Measurements from ENCODE around the gene KTN1.

KTN1 gene

GRCh38 chr14:55667801-55668200 lies 87.8 kb downstream of the KTN1 start:
- no peak for DNase-seq (ENCODE audit: low read depth)

GRCh38 chr14:55671641-55672040 lies 91.6 kb downstream of the KTN1 start:
- no peak for DNase-seq (ENCODE audit: low read depth)

GRCh38 chr14:55673048-55673447 lies 93.0 kb downstream of the KTN1 start:
- DNase-seq (ENCODE audit: low read depth), result no peak

GRCh38 chr14:55681096-55681495 lies 101.1 kb downstream of the KTN1 start:
- DNase-seq (ENCODE audit: low read depth), result no peak

- DNase-seq (ENCODE audit: low read depth), result no peak
Measured at GRCh38 chr14:55684956-55685584, 105.1 kb downstream of the KTN1 start.

- no peak for DNase-seq (ENCODE audit: low read depth)
Measured at GRCh38 chr14:55686713-55687112, 106.7 kb downstream of the KTN1 start.

- no peak for DNase-seq (ENCODE audit: low read depth)
Measured at GRCh38 chr14:55688566-55688965, 108.6 kb downstream of the KTN1 start.

- no peak for DNase-seq (ENCODE audit: low read depth)
Measured at GRCh38 chr14:55689981-55690871, 110.2 kb downstream of the KTN1 start.

- no peak for DNase-seq (ENCODE audit: low read depth)
Measured at GRCh38 chr14:55691659-55692058, 111.7 kb downstream of the KTN1 start.

GRCh38 chr14:55693904-55694303 lies 113.9 kb downstream of the KTN1 start:
- DNase-seq (ENCODE audit: low read depth), result no peak

GRCh38 chr14:55697414-55697861 lies 117.4 kb downstream of the KTN1 start:
- no peak for DNase-seq (ENCODE audit: low read depth)

GRCh38 chr14:55698051-55698450 lies 118.0 kb downstream of the KTN1 start:
- DNase-seq (ENCODE audit: low read depth), result no peak

GRCh38 chr14:55699131-55700057 lies 119.4 kb downstream of the KTN1 start:
- no peak for DNase-seq (ENCODE audit: low read depth)

- no peak for DNase-seq (ENCODE audit: low read depth)
Measured at GRCh38 chr14:55701638-55702037, 121.6 kb downstream of the KTN1 start.

GRCh38 chr14:55702511-55702910 lies 122.5 kb downstream of the KTN1 start:
- no peak for DNase-seq (ENCODE audit: low read depth)

GRCh38 chr14:55704654-55705053 lies 124.6 kb downstream of the KTN1 start:
- no peak for DNase-seq (ENCODE audit: low read depth)

- no peak for DNase-seq (ENCODE audit: low read depth)
Measured at GRCh38 chr14:55705651-55706364, 125.8 kb downstream of the KTN1 start.

- DNase-seq (ENCODE audit: low read depth), result no peak
Measured at GRCh38 chr14:55706365-55706684, 126.3 kb downstream of the KTN1 start.

GRCh38 chr14:55706893-55707292 lies 126.9 kb downstream of the KTN1 start:
- DNase-seq (ENCODE audit: low read depth), result no peak

GRCh38 chr14:55707365-55707804 lies 127.4 kb downstream of the KTN1 start:
- DNase-seq (ENCODE audit: low read depth), result no peak

- DNase-seq (ENCODE audit: low read depth), result no peak
Measured at GRCh38 chr14:55710506-55711041, 130.6 kb downstream of the KTN1 start.
